ENCODE data around the gene UCN. TPM values are rescaled to one million over a fixed set of nuclear protein-coding genes. Genes with fewer than 3 reads are reported as not detected.
A peak's percentile ranks its signal among the peaks of the same experiment; 100 is the strongest.

The UCN gene
- total and polyA plus RNA-seq, 2 of the 4 experiments (the other 2 are of a cell fraction): 0.22 TPM; not detected in 1

DNA sequence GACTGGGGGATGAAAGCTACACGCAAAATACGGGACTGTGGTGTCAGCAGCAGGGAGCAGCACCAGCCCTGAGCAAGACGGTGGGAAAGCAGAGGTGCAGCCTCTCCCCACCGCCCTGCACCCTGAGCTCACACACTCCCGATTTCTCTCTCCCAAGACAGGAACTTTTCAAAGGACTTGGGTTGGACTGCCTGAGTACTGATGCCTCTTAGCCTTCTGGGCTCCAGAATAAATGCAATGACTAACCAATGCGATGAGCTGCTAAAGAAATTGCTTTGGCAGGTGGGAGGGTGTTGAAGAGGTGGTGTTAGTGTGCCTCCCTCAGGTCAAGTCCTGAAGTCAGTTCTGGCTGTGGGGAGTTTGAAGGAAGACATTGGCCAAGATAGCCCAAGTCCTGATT lies 16.4 kb downstream of the UCN start:
- no peaks in the 10 kb centered on the region for H3K36me3 ChIP-seq (ENCODE audit: control insufficient read depth, insufficient read depth, low read length)
- peaks cover 8% of the 10 kb centered on the region for H3K27me3 ChIP-seq (ENCODE audit: control insufficient read depth, insufficient read depth, low read length)
- no peak overlapping the region for H3K4me2 ChIP-seq (ENCODE audit: low read depth, low read length)
- no peaks in the 10 kb centered on the region; the same call in 1 of the 2 replicates for H4K20me1 ChIP-seq (ENCODE audit: insufficient read depth, low read length)
- no peaks in the 10 kb centered on the region for H3K79me1 ChIP-seq (ENCODE audit: low read depth in 1 of 2, low read length in 2 of 2)
- H2AK9ac ChIP-seq (replicated peaks; ENCODE audit: low read depth, low read length, poor library complexity): no peak overlapping the region
- no peaks in the 10 kb centered on the region for H3K9me3 ChIP-seq (ENCODE audit: control insufficient read depth, insufficient read depth, low read length)
- H4K5ac ChIP-seq (ENCODE audit: low read depth, low read length): no peak overlapping the region
- no peak overlapping the region for H3K27ac ChIP-seq (ENCODE audit: insufficient read depth, low read length)
- H2BK120ac ChIP-seq (ENCODE audit: low read depth, low read length): no peak overlapping the region
- intact Hi-C loops (cut with micrococcal nuclease): no loop called here
- no TSS peak for BruUV-seq (replicated peaks)
- ChIA-PET POLR2A (ENCODE audit: unreplicated experiment) (no interaction called here), CTCF (interaction anchor here (2.7 kb wide), 1 partner anchor 11 kb away, joined by 34 read pairs; the partner anchor contains the start of gene TRIM54)
- WGBS, 2 experiments (ENCODE audit: extremely low coverage in 2 of 2, insufficient read length in 1 of 2): 50% methylated on average over 1 of the region's 6 CpGs; no CpG with 5 or more reads in 1 of the 2 experiments
- no peak overlapping the region for H4K8ac ChIP-seq (ENCODE audit: low read depth in 2 of 2, low read length in 2 of 2)
- peak overlapping the region; percentile 27; the same call in 1 of the 2 replicates for H2BK20ac ChIP-seq (ENCODE audit: low read depth, low read length)
- no peak overlapping the region for H2BK5ac ChIP-seq (ENCODE audit: low read depth, low read length, poor library complexity, severe bottlenecking)
- DNase-seq: no peak
- no peak overlapping the region for H3K9ac ChIP-seq (ENCODE audit: low read depth, low read length)
- H3K4ac ChIP-seq (ENCODE audit: low read depth, low read length): peak overlapping the region; percentile 10; the same call in 1 of the 2 replicates
- ATAC-seq (ENCODE audit: low read depth): no peak
- H3K18ac ChIP-seq (ENCODE audit: low read depth, low read length): no peak overlapping the region
- dilution Hi-C loops (cut with HindIII; ENCODE audit: low sequenced_read_pairs, unreplicated experiment): no loop called here
- peak overlapping the region; percentile 3; the same call in 1 of the 2 replicates for H2AK5ac ChIP-seq (ENCODE audit: low read depth, low read length)
- no peak for TF ChIP-seq MXI1 (IDR thresholded peaks at IDR 0.05; ENCODE audit: borderline replicate concordance, low read depth, low read length)
- no peak for TF ChIP-seq ELK1 (IDR thresholded peaks at IDR 0.05; ENCODE audit: borderline replicate concordance, low read depth, low read length)
- no peak for TF ChIP-seq MAZ (IDR thresholded peaks at IDR 0.05; ENCODE audit: borderline replicate concordance, low read depth, low read length)
- no peak for TF ChIP-seq POLR2A (IDR thresholded peaks at IDR 0.05; ENCODE audit: low read depth, low read length)
- TF ChIP-seq CEBPB (IDR thresholded peaks at IDR 0.05; ENCODE audit: low read depth, low read length): no peak
- TF ChIP-seq RAD21 (IDR thresholded peaks at IDR 0.05; ENCODE audit: low read length): no peak
- no peak for TF ChIP-seq MAFK (IDR thresholded peaks at IDR 0.05; ENCODE audit: low read depth, low read length)
- TF ChIP-seq SMC3 (IDR thresholded peaks at IDR 0.05; ENCODE audit: low read depth, low read length): no peak
- TF ChIP-seq RFX5 (IDR thresholded peaks at IDR 0.05; ENCODE audit: low read depth, low read length): no peak
- H4K91ac ChIP-seq (ENCODE audit: insufficient read depth, low read depth, low read length): peak overlapping the region; percentile 56; the same call in 1 of the 2 replicates
- H3K23ac ChIP-seq (ENCODE audit: low read depth, low read length): no peak overlapping the region
- no peak overlapping the region for H3K4me3 ChIP-seq (ENCODE audit: insufficient read depth, low read depth, low read length)
- peak overlapping the region; percentile 44 for H2AFZ ChIP-seq (replicated peaks; ENCODE audit: low read length, poor library complexity)
- H3K14ac ChIP-seq (replicated peaks; ENCODE audit: low read depth, low read length): no peak overlapping the region; the same call in 1 of the 2 replicates
- peak overlapping the region; percentile 74; the same call in 1 of the 3 replicates for H2BK15ac ChIP-seq (ENCODE audit: low read depth, low read length)
- H3K4me1 ChIP-seq (ENCODE audit: control insufficient read depth, insufficient read depth, low read length): peaks cover 11% of the 10 kb centered on the region
- H3K9me1 ChIP-seq (ENCODE audit: insufficient read depth, low read length): peaks cover 13% of the 10 kb centered on the region
- in situ Hi-C loops (cut with MboI; ENCODE audit: low sequenced_read_pairs): no loop called here
- H3K56ac ChIP-seq (ENCODE audit: extremely low read depth, insufficient read depth, low read length): no peak overlapping the region

All from IMR-90 (cell line).